Measurements from ENCODE around the gene MARF1.
"Not testable (repeated sequence)": the region's sequence is repeated elsewhere in the genome, so short reads cannot be mapped to it uniquely, and the experiment has no call there.

The MARF1 gene

GRCh38 chr16:15607700-15608396 lies 35.1 kb downstream of the MARF1 start:
- Histone ChIP-seq H3K27me3 (ENCODE audit: insufficient read depth, low read length) (no peaks in the 10 kb centered on the region), H3K9ac (ENCODE audit: low read length) (no peak overlapping the region), H3K23ac (ENCODE audit: low read length) (no peak overlapping the region), H3K4me1 (ENCODE audit: control insufficient read depth in 1 of 2, insufficient read depth in 2 of 2, low read length in 2 of 2) (peaks cover 0 to 2% of the 10 kb centered on the region in 2 experiments), H2BK120ac (ENCODE audit: insufficient read depth, low read length, poor library complexity) (no peak overlapping the region), H3K4me3 (ENCODE audit: low read depth, low read length) (peak overlapping the region; percentile 43), H2AFZ (ENCODE audit: insufficient read depth, low read length, poor library complexity) (no peak overlapping the region), H3K27ac (ENCODE audit: low read depth, low read length) (no peak overlapping the region), H3K4me2 (ENCODE audit: low read length) (no peak overlapping the region), H3K79me1 (ENCODE audit: low read length) (no peaks in the 10 kb centered on the region), H2AK5ac (ENCODE audit: low read length) (no peak overlapping the region), H3K79me2 (ENCODE audit: control insufficient read depth, insufficient read depth, low read length, poor library complexity) (no peaks in the 10 kb centered on the region), H4K8ac (ENCODE audit: low read depth, low read length) (no peak overlapping the region), H4K12ac (ENCODE audit: low read depth, low read length) (no peak overlapping the region), H2BK12ac (ENCODE audit: low read length) (no peak overlapping the region), H3K4ac (ENCODE audit: low read depth, low read length) (no peak overlapping the region), H2BK5ac (ENCODE audit: low read depth, low read length, poor library complexity) (no peak overlapping the region), H3K9me3 (ENCODE audit: insufficient read depth, low read depth, low read length) (no peaks in the 10 kb centered on the region), H4K91ac (ENCODE audit: low read depth, low read length) (no peak overlapping the region), H3K36me3 (ENCODE audit: control insufficient read depth in 1 of 2, insufficient read depth in 2 of 2, low read length in 2 of 2) (peaks cover 23 to 54% of the 10 kb centered on the region in 2 experiments), H3K18ac (ENCODE audit: low read length) (no peak overlapping the region), H3K14ac (ENCODE audit: low read length) (no peak overlapping the region)
- WGBS (ENCODE audit: extremely low coverage, insufficient coverage, insufficient read length) = no CpG with 5 or more reads among the region's 13 CpGs
- peak in 1 of 2 donors; percentile 29 for DNase-seq

- H3K36me3 ChIP-seq (ENCODE audit: control insufficient read depth in 1 of 2, insufficient read depth in 2 of 2, low read length in 2 of 2) = peaks cover 23 to 50% of the 10 kb centered on the region in 2 experiments
- not testable (repeated sequence) for H3K27ac ChIP-seq (ENCODE audit: low read depth, low read length)
These were observed 35.7 kb downstream of the MARF1 start for GRCh38 chr16:15607221-15607699.

GRCh38 chr16:15606518-15607220 lies 36.3 kb downstream of the MARF1 start:
- no peak overlapping the region for H2BK5ac ChIP-seq (ENCODE audit: low read depth, low read length, poor library complexity)
- no peak overlapping the region for H2AFZ ChIP-seq (ENCODE audit: insufficient read depth, low read length, poor library complexity)
- H2AK5ac ChIP-seq (ENCODE audit: low read length) = no peak overlapping the region
- H3K36me3 ChIP-seq (ENCODE audit: control insufficient read depth in 1 of 2, insufficient read depth in 2 of 2, low read length in 2 of 2) = peaks cover 25 to 50% of the 10 kb centered on the region in 2 experiments
- H3K9me3 ChIP-seq (ENCODE audit: insufficient read depth, low read depth, low read length) = no peaks in the 10 kb centered on the region
- H3K18ac ChIP-seq (ENCODE audit: low read length) = no peak overlapping the region
- H2BK12ac ChIP-seq (ENCODE audit: low read length) = no peak overlapping the region
- H3K9ac ChIP-seq (ENCODE audit: low read length) = no peak overlapping the region
- H4K12ac ChIP-seq (ENCODE audit: low read depth, low read length) = no peak overlapping the region
- no peak overlapping the region for H3K27ac ChIP-seq (ENCODE audit: low read depth, low read length)
- WGBS (ENCODE audit: extremely low coverage, insufficient coverage, insufficient read length) = no CpG with 5 or more reads among the region's 5 CpGs
- H3K4me2 ChIP-seq (ENCODE audit: low read length) = no peak overlapping the region
- peaks cover 0 to 2% of the 10 kb centered on the region in 2 experiments for H3K4me1 ChIP-seq (ENCODE audit: control insufficient read depth in 1 of 2, insufficient read depth in 2 of 2, low read length in 2 of 2)
- no peak overlapping the region for H3K4ac ChIP-seq (ENCODE audit: low read depth, low read length)
- H4K91ac ChIP-seq (ENCODE audit: low read depth, low read length) = no peak overlapping the region
- H3K23ac ChIP-seq (ENCODE audit: low read length) = no peak overlapping the region
- H2BK120ac ChIP-seq (ENCODE audit: insufficient read depth, low read length, poor library complexity) = no peak overlapping the region
- no peak overlapping the region for H3K14ac ChIP-seq (ENCODE audit: low read length)
- DNase-seq = no peak
- no peak overlapping the region for H3K4me3 ChIP-seq (ENCODE audit: low read depth, low read length)
- H3K27me3 ChIP-seq (ENCODE audit: insufficient read depth, low read length) = no peaks in the 10 kb centered on the region
- no peaks in the 10 kb centered on the region for H3K79me2 ChIP-seq (ENCODE audit: control insufficient read depth, insufficient read depth, low read length, poor library complexity)
- no peaks in the 10 kb centered on the region for H3K79me1 ChIP-seq (ENCODE audit: low read length)
- no peak overlapping the region for H4K8ac ChIP-seq (ENCODE audit: low read depth, low read length)

More at GRCh38 chr16:15607221-15607699, 35.7 kb downstream of the MARF1 start:
- H3K79me1 ChIP-seq (ENCODE audit: low read length); DNase-seq; H3K4me1 ChIP-seq (ENCODE audit: control insufficient read depth in 1 of 2, insufficient read depth in 2 of 2, low read length in 2 of 2); H2AFZ ChIP-seq (ENCODE audit: insufficient read depth, low read length, poor library complexity); H2AK5ac ChIP-seq (ENCODE audit: low read length); H2BK12ac ChIP-seq (ENCODE audit: low read length); H4K91ac ChIP-seq (ENCODE audit: low read depth, low read length); H3K18ac ChIP-seq (ENCODE audit: low read length); H3K23ac ChIP-seq (ENCODE audit: low read length); H2BK5ac ChIP-seq (ENCODE audit: low read depth, low read length, poor library complexity); H4K12ac ChIP-seq (ENCODE audit: low read depth, low read length); H3K9ac ChIP-seq (ENCODE audit: low read length); H3K14ac ChIP-seq (ENCODE audit: low read length); H3K9me3 ChIP-seq (ENCODE audit: insufficient read depth, low read depth, low read length); H3K4ac ChIP-seq (ENCODE audit: low read depth, low read length); H3K4me2 ChIP-seq (ENCODE audit: low read length); H2BK120ac ChIP-seq (ENCODE audit: insufficient read depth, low read length, poor library complexity); H3K79me2 ChIP-seq (ENCODE audit: control insufficient read depth, insufficient read depth, low read length, poor library complexity); H4K8ac ChIP-seq (ENCODE audit: low read depth, low read length); H3K27me3 ChIP-seq (ENCODE audit: insufficient read depth, low read length): not testable (repeated sequence)
- H3K4me3 ChIP-seq (ENCODE audit: low read depth, low read length) = peak overlapping the region; percentile 43
- no CpG with 5 or more reads among the region's 12 CpGs for whole genome bisulfite sequencing (ENCODE audit: extremely low coverage, insufficient coverage, insufficient read length)

GRCh38 chr16:15605839-15606517 lies 37.0 kb downstream of the MARF1 start:
- no peak overlapping the region for H2BK5ac ChIP-seq (ENCODE audit: low read depth, low read length, poor library complexity)
- H3K79me2 ChIP-seq (ENCODE audit: control insufficient read depth, insufficient read depth, low read length, poor library complexity) = no peaks in the 10 kb centered on the region
- H3K36me3 ChIP-seq (ENCODE audit: control insufficient read depth in 1 of 2, insufficient read depth in 2 of 2, low read length in 2 of 2) = peaks cover 31 to 53% of the 10 kb centered on the region in 2 experiments
- no peak overlapping the region for H3K23ac ChIP-seq (ENCODE audit: low read length)
- H2BK12ac ChIP-seq (ENCODE audit: low read length) = no peak overlapping the region
- H4K8ac ChIP-seq (ENCODE audit: low read depth, low read length) = no peak overlapping the region
- no CpG with 5 or more reads among the region's 13 CpGs for WGBS (ENCODE audit: extremely low coverage, insufficient coverage, insufficient read length)
- no peak overlapping the region for H4K12ac ChIP-seq (ENCODE audit: low read depth, low read length)
- no peak overlapping the region for H3K9ac ChIP-seq (ENCODE audit: low read length)
- no peak for DNase-seq
- H3K79me1 ChIP-seq (ENCODE audit: low read length) = no peaks in the 10 kb centered on the region
- H2AFZ ChIP-seq (ENCODE audit: insufficient read depth, low read length, poor library complexity) = no peak overlapping the region
- no peaks in the 10 kb centered on the region for H3K9me3 ChIP-seq (ENCODE audit: insufficient read depth, low read depth, low read length)
- H3K4me2 ChIP-seq (ENCODE audit: low read length) = no peak overlapping the region
- H2BK120ac ChIP-seq (ENCODE audit: insufficient read depth, low read length, poor library complexity) = no peak overlapping the region
- H3K27ac ChIP-seq (ENCODE audit: low read depth, low read length) = no peak overlapping the region
- H3K4me1 ChIP-seq (ENCODE audit: control insufficient read depth in 1 of 2, insufficient read depth in 2 of 2, low read length in 2 of 2) = peaks cover 0 to 2% of the 10 kb centered on the region in 2 experiments
- no peaks in the 10 kb centered on the region for H3K27me3 ChIP-seq (ENCODE audit: insufficient read depth, low read length)
- H4K91ac ChIP-seq (ENCODE audit: low read depth, low read length) = no peak overlapping the region
- no peak overlapping the region for H3K14ac ChIP-seq (ENCODE audit: low read length)
- no peak overlapping the region for H2AK5ac ChIP-seq (ENCODE audit: low read length)
- no peak overlapping the region for H3K18ac ChIP-seq (ENCODE audit: low read length)
- H3K4me3 ChIP-seq (ENCODE audit: low read depth, low read length) = no peak overlapping the region
- no peak overlapping the region for H3K4ac ChIP-seq (ENCODE audit: low read depth, low read length)

Data from trophoblast cell (in vitro differentiated cells and primary cell).